ENCODE results near the gene INS.

INS gene

DNA sequence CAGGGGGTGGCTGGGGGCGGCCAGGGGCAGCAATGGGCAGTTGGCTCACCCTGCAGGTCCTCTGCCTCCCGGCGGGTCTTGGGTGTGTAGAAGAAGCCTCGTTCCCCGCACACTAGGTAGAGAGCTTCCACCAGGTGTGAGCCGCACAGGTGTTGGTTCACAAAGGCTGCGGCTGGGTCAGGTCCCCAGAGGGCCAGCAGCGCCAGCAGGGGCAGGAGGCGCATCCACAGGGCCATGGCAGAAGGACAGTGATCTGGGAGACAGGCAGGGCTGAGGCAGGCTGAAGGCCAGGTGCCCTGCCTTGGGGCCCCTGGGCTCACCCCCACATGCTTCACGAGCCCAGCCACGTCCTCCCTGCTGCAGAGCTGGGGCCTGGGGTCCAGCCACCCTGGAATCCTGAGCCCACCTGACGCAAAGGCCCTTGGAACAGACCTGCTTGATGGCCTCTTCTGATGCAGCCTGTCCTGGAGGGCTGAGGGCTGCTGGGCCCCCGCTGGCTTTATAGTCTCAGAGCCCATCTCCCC lies at the start of gene INS:
INS (minus strand) TSS at position 474 of the 524 bp plus-strand sequence; CDS start at position 236, 238 bp downstream.
- TF ChIP-seq, protein P1, sequence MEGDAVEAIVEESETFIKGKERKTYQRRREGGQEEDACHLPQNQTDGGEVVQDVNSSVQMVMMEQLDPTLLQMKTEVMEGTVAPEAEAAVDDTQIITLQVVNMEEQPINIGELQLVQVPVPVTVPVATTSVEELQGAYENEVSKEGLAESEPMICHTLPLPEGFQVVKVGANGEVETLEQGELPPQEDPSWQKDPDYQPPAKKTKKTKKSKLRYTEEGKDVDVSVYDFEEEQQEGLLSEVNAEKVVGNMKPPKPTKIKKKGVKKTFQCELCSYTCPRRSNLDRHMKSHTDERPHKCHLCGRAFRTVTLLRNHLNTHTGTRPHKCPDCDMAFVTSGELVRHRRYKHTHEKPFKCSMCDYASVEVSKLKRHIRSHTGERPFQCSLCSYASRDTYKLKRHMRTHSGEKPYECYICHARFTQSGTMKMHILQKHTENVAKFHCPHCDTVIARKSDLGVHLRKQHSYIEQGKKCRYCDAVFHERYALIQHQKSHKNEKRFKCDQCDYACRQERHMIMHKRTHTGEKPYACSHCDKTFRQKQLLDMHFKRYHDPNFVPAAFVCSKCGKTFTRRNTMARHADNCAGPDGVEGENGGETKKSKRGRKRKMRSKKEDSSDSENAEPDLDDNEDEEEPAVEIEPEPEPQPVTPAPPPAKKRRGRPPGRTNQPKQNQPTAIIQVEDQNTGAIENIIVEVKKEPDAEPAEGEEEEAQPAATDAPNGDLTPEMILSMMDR (IDR thresholded peaks at IDR 0.05; ENCODE audit: poor library complexity, severe bottlenecking): no peak
- no peak within 1 kb of the TSS for H3K4me3 ChIP-seq (ENCODE audit: severe bottlenecking)
- ATAC-seq (ENCODE audit: low read depth) (no peak; the same call in 2 of the 3 replicates), DNase-seq (ENCODE audit: low spot score) (no peak)
- H3K9me3 ChIP-seq (ENCODE audit: severe bottlenecking): no peaks in the 10 kb centered on the region
- H3K36me3 ChIP-seq (ENCODE audit: low read depth): no peaks in the 10 kb centered on the region
- no peaks in the 10 kb centered on the region for H3K4me1 ChIP-seq (ENCODE audit: insufficient read depth, poor library complexity, severe bottlenecking)
- H3K27ac ChIP-seq (ENCODE audit: poor library complexity, severe bottlenecking): no peak within 1 kb of the TSS
- H3K27me3 ChIP-seq (ENCODE audit: insufficient read depth, poor library complexity, severe bottlenecking): no peaks in the 10 kb centered on the region

DNA sequence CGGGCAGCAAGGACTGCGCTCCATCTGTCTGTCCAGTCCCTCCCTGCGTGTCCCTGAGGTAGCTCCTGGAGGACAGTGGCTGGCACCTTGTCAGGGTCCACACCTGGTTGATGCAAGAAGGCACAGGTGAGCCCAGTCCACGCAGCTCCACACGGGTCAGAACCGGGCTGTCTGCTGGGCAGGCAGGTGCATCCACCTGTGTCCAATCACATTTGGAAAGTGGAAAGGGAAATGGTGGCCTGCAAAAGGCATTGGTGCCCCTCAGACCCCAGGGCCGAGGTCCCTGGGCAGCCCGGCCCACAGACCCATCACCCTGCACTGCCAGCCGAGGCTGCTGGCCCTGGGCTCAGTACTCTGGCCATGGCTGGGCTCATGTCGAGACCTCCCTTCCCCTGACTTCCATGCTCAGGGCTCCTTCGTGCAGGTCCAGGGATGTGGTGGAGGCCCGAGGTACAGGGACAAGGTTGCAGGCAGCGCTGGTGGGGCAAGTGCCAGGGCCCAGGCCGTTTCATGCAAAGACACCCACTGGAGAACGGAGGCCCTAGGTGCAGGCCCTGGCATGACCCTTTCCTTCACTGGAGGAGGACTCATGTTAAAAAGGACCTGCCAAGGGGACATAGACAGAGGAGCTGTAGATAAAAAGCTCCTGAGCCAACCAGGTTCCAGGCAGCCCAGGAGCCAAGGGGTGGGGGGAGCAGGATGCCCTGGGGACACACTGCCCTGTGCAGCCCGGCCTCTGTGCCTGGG lies 49.5 kb upstream of the INS start:
- TF ChIP-seq, protein P1 (IDR thresholded peaks at IDR 0.05; ENCODE audit: poor library complexity, severe bottlenecking): no peak
- no peak for ATAC-seq (ENCODE audit: low read depth)
- no peak overlapping the region for H3K27ac ChIP-seq (ENCODE audit: poor library complexity, severe bottlenecking)
- H3K4me3 ChIP-seq (ENCODE audit: severe bottlenecking): no peak overlapping the region
- H3K9me3 ChIP-seq (ENCODE audit: severe bottlenecking): no peaks in the 10 kb centered on the region
- H3K4me1 ChIP-seq (ENCODE audit: insufficient read depth, poor library complexity, severe bottlenecking): no peaks in the 10 kb centered on the region
- no peaks in the 10 kb centered on the region for H3K27me3 ChIP-seq (ENCODE audit: insufficient read depth, poor library complexity, severe bottlenecking)
- H3K36me3 ChIP-seq (ENCODE audit: low read depth): no peaks in the 10 kb centered on the region
- DNase-seq (ENCODE audit: low spot score): peak; percentile 55

DNA sequence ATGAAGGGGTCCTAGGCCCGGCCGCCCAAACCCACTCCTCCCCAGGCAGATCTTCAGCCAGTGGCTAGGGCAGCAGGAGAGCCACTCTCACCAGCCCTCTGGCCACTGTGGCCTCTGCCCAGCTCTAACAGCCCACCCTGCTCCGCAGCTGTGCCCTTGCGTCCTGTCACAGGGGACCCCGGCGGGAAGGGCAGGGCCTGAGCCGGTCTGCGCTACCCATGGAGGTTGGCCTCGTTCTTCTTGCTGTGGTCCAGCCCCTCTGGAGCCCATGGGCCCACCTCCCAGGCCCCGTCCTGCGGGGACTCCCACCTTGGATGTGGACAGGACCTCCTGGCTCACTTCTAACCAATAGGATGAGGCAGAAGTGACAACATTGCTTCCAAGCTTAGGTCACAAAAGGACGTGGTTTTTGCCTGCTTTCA lies 48.9 kb upstream of the INS start:
- TF ChIP-seq, protein P1 (IDR thresholded peaks at IDR 0.05; ENCODE audit: poor library complexity, severe bottlenecking): no peak
- no peaks in the 10 kb centered on the region for H3K36me3 ChIP-seq (ENCODE audit: low read depth)
- no peak overlapping the region for H3K4me3 ChIP-seq (ENCODE audit: severe bottlenecking)
- no peaks in the 10 kb centered on the region for H3K4me1 ChIP-seq (ENCODE audit: insufficient read depth, poor library complexity, severe bottlenecking)
- H3K27ac ChIP-seq (ENCODE audit: poor library complexity, severe bottlenecking): no peak overlapping the region
- ATAC-seq (ENCODE audit: low read depth) (no peak), DNase-seq (ENCODE audit: low spot score) (peak; percentile 52)
- no peaks in the 10 kb centered on the region for H3K27me3 ChIP-seq (ENCODE audit: insufficient read depth, poor library complexity, severe bottlenecking)
- H3K9me3 ChIP-seq (ENCODE audit: severe bottlenecking): no peaks in the 10 kb centered on the region

DNA sequence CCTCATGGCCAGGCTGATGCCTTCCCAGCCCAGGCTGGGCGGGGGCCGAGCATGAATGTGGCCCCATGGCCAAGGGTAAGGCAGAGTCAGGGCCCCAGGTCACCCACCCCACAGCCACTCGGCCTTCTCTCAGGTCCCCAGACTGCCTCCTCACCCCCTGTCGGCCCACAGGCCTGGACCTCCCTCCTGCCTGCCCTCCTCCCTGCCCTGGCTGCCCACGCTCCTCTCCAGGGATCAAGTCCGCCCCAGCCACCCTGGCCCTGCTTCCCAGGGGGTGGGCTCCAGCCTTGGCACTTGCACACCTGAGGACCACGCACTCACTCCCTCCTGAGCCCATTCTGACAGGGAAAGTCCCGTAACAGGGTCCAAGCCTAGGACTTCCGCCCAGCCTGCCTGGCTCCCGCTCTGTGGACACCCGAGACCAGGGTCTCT lies 48.4 kb upstream of the INS start:
- H3K27ac ChIP-seq (ENCODE audit: poor library complexity, severe bottlenecking): no peak overlapping the region
- no peak overlapping the region for H3K4me3 ChIP-seq (ENCODE audit: severe bottlenecking)
- no peaks in the 10 kb centered on the region for H3K27me3 ChIP-seq (ENCODE audit: insufficient read depth, poor library complexity, severe bottlenecking)
- no peak for ATAC-seq (ENCODE audit: low read depth)
- H3K9me3 ChIP-seq (ENCODE audit: severe bottlenecking): no peaks in the 10 kb centered on the region
- no peaks in the 10 kb centered on the region for H3K36me3 ChIP-seq (ENCODE audit: low read depth)
- peak; percentile 51 for DNase-seq (ENCODE audit: low spot score)
- H3K4me1 ChIP-seq (ENCODE audit: insufficient read depth, poor library complexity, severe bottlenecking): no peaks in the 10 kb centered on the region
- TF ChIP-seq, protein P1 (IDR thresholded peaks at IDR 0.05; ENCODE audit: poor library complexity, severe bottlenecking): no peak
